K562 (cell line): ENCODE data around the gene SLC6A8.

Experiments used
- BMI1 ChIP-seq: fragments of 150-350 bp; IDR thresholded peaks from 2 replicates; pipeline ENCODE4 v1.6.1; 2014; ENCODE audit warnings: low read length
- CTCF ChIP-seq, 3 experiments: IDR thresholded peaks in 2 of 3; conservative IDR thresholded peaks in 1 of 3; 2 replicates each; pipeline ENCODE4 v1.5.1; 2011 to 2012; ENCODE audit warnings: low read length in 3 of 3, mild to moderate bottlenecking in 3 of 3, control low read depth in 2 of 3, improper control_type of control experiment in 1 of 3, inconsistent platforms in 1 of 3, low read depth in 1 of 3, mixed read lengths in 1 of 3, moderate library complexity in 1 of 3; ENCODE audit not compliant: insufficient read depth in 2 of 3
- HDGF ChIP-seq: fragments of 450-650 bp; IDR thresholded peaks from 2 replicates; pipeline ENCODE4 v1.6.1; 2016
- HOXB6 ChIP-seq: fragments of 250-450 bp; sonication (Bioruptor Pico); IDR thresholded peaks from 2 replicates; pipeline ENCODE4 v1.5.1; 2022; ENCODE audit warnings: mild to moderate bottlenecking, borderline replicate concordance
- JUND ChIP-seq, 2 experiments: IDR thresholded peaks; 2 replicates in 1 of 2; 3 replicates in 1 of 2; pipeline ENCODE4 v1.6.1; 2011; ENCODE audit warnings: borderline replicate concordance in 2 of 2, low read depth in 2 of 2, low read length in 2 of 2, improper control_type of control experiment in 1 of 2, missing biosample characterization in 1 of 2, missing genetic modification characterization in 1 of 2, missing genetic modification reagents in 1 of 2
- KLF6 ChIP-seq: fragments of 250-450 bp; sonication (Bioruptor Pico); IDR thresholded peaks from 2 replicates; pipeline ENCODE4 v1.4.0; 2020; ENCODE audit warnings: mild to moderate bottlenecking, moderate library complexity, borderline replicate concordance
- PCBP2 ChIP-seq: fragments of 200-400 bp; formaldehyde crosslinking; IDR thresholded peaks from 2 replicates; pipeline ENCODE4 v1.6.1; 2018; ENCODE audit warnings: low read length, low read depth, mild to moderate bottlenecking, moderate library complexity; ENCODE audit not compliant: poor library complexity, severe bottlenecking
- POLR2AphosphoS5 ChIP-seq: IDR thresholded peaks from 2 replicates; pipeline ENCODE4 v1.6.1; 2011; ENCODE audit warnings: mild to moderate bottlenecking, low read depth, low read length, moderate library complexity; ENCODE audit not compliant: control insufficient read depth, insufficient read depth
- POU5F1 ChIP-seq: fragments of 150-350 bp; IDR thresholded peaks from 2 replicates; pipeline ENCODE4 v1.6.1; 2014; ENCODE audit warnings: borderline replicate concordance, low read length, low read depth, mild to moderate bottlenecking; ENCODE audit not compliant: partially characterized antibody
- RNF2 ChIP-seq: sonication (generic); IDR thresholded peaks from 2 replicates; pipeline ENCODE4 v1.6.1; 2016
- ZNF212 ChIP-seq: fragments of 450-650 bp; formaldehyde crosslinking; IDR thresholded peaks from 2 replicates; pipeline ENCODE4 v1.4.0; 2020; ENCODE audit warnings: mild to moderate bottlenecking
- ZNF592 ChIP-seq: fragments of 450-650 bp; IDR thresholded peaks from 2 replicates; pipeline ENCODE4 v1.6.1; 2017; ENCODE audit warnings: antibody characterized with exemption, mild to moderate bottlenecking

GRCh38 chrX:153744210-153745066, 56.7 kb downstream of the SLC6A8 start:
- TF ChIP-seq BMI1 (no peak), POU5F1 (no peak), PCBP2 (no peak), CTCF (IDR thresholded peaks at IDR 0.05 in 2 of 3, conservative IDR thresholded peaks at IDR 0.05 in 1 of 3; ENCODE audit: insufficient read depth in 2 of 3, low read depth in 1 of 3, low read length in 3 of 3) (peak; percentile 32 to 53 (median 42); a peak in 5 of 6 replicates), KLF6 (CRISPR knock-in tag) (no peak), JUND (IDR thresholded peaks at IDR 0.05; ENCODE audit: borderline replicate concordance, low read depth, low read length) (no peak), JUND (tag; IDR thresholded peaks at IDR 0.05; ENCODE audit: borderline replicate concordance, low read depth, low read length) (no peak), POLR2AphosphoS5 (no peak), HOXB6 (CRISPR knock-in tag) (no peak), HDGF (no peak), ZNF212 (CRISPR knock-in tag) (no peak), RNF2 (no peak), ZNF592 (no peak)
